OCI-LY7 (cell line): ENCODE data around the gene PTCH1. TPM values are rescaled to one million over a fixed set of nuclear protein-coding genes. Genes with fewer than 3 reads are reported as not detected.
A peak's percentile ranks its signal among the peaks of the same experiment; 100 is the strongest.

Source experiments
- BruUV-seq: library from RNA; stranded (reverse); fragments of 400-500 nt; replicated peaks from 2 replicates; lab custom pipeline; 2021; lab: Mats Ljungman, UMichigan
- CTCF ChIA-PET: fragments of 300-600 bp; sonication (Branson Sonifier 250); formaldehyde crosslinking; loops from one replicate; lab custom pipeline; 2022; ENCODE audit warnings: antibody characterized with exemption; ENCODE audit not compliant: unreplicated experiment; lab: Charles Lee
- POLR2A ChIA-PET: fragments of 300-600 bp; sonication (Branson Sonifier 250); formaldehyde crosslinking; loops from one replicate; lab custom pipeline; 2022; ENCODE audit warnings: antibody characterized with exemption; lab: Charles Lee
- DNase-seq: peaks from one replicate; pipeline ENCODE4 v3.0.0-alpha.2; 2015; ENCODE audit warnings: low spot score
- H2AFZ ChIP-seq: fragments of 200-600 bp; sonication (generic), shearing (Covaris generic); 2 replicates; pipeline ENCODE4 v1.6.1; 2014; ENCODE audit warnings: mild to moderate bottlenecking, antibody characterized with exemption, low read length, moderate library complexity
- H3K27ac ChIP-seq: fragments of 200-600 bp; sonication (generic); 2 replicates; pipeline ENCODE4 v1.5.1; 2014; ENCODE audit warnings: mixed run types, low read depth, mild to moderate bottlenecking, moderate library complexity, low read length, inconsistent platforms; ENCODE audit not compliant: poor library complexity, severe bottlenecking
- H3K36me3 ChIP-seq: fragments of 200-600 bp; sonication (generic); 2 replicates; pipeline ENCODE4 v1.6.1; 2014; ENCODE audit warnings: mild to moderate bottlenecking, antibody characterized with exemption, low read length, moderate library complexity, mixed read lengths; ENCODE audit not compliant: insufficient read depth
- H3K4me1 ChIP-seq: fragments of 200-600 bp; sonication (generic); 2 replicates; pipeline ENCODE4 v1.5.1; 2014; ENCODE audit warnings: mild to moderate bottlenecking, low read length; ENCODE audit not compliant: insufficient read depth, poor library complexity, severe bottlenecking
- H3K4me2 ChIP-seq: fragments of 200-600 bp; sonication (generic); 2 replicates; pipeline ENCODE4 v1.6.1; 2014; ENCODE audit warnings: mild to moderate bottlenecking, low read length
- H3K4me3 ChIP-seq: fragments of 200-600 bp; sonication (generic); 2 replicates; pipeline ENCODE4 v1.5.1; 2014; ENCODE audit warnings: mild to moderate bottlenecking, low read depth, low read length; ENCODE audit not compliant: poor library complexity, severe bottlenecking
- H3K79me2 ChIP-seq: fragments of 200-600 bp; sonication (generic); 2 replicates; pipeline ENCODE4 v1.6.1; 2016; ENCODE audit warnings: low read depth, mild to moderate bottlenecking, low read length, moderate library complexity, mixed read lengths; ENCODE audit not compliant: insufficient read depth
- H3K9me2 ChIP-seq: fragments of 200-600 bp; sonication (generic); 2 replicates; pipeline ENCODE4 v1.6.1; 2016; ENCODE audit warnings: mild to moderate bottlenecking, low read length, mixed read lengths; ENCODE audit not compliant: insufficient read depth
- H3K9me3 ChIP-seq: fragments of 200-600 bp; sonication (generic); 2 replicates; pipeline ENCODE4 v1.6.1; 2014; ENCODE audit warnings: mild to moderate bottlenecking, mixed run types, low read length, mixed read lengths
- H4K20me1 ChIP-seq: fragments of 200-600 bp; sonication (generic); 2 replicates; pipeline ENCODE4 v1.6.1; 2014; ENCODE audit warnings: mild to moderate bottlenecking, antibody characterized with exemption, low read length, moderate library complexity, mixed read lengths; ENCODE audit not compliant: insufficient read depth
- EZH2phosphoT487 ChIP-seq: fragments of 200-600 bp; sonication (generic); IDR thresholded peaks from 2 replicates; pipeline ENCODE4 v1.6.1; 2018; ENCODE audit warnings: low read depth, borderline replicate concordance, mild to moderate bottlenecking, mixed run types, antibody characterized with exemption, low read length, moderate library complexity, mixed read lengths
- intact Hi-C: fragments of 100-400 bp; cut with micrococcal nuclease; formaldehyde crosslinking; loops from one replicate; pipeline ENCODE4 v1.10.0; 2022; ENCODE audit not compliant: unreplicated experiment
- total RNA-seq, 2 experiments: library from RNA; depleted of rRNA in 1 of 2; stranded (reverse); fragments of >200 nt in 1 of 2; shearing (Covaris generic) in 1 of 2; gene quantifications; 2 replicates each; pipeline ENCODE4 v1.2.3, GENCODE V29; 2014 to 2022
- TF ChIP-seq, protein P1 (sequence below): fragments of 200-600 bp; sonication (generic); conservative IDR thresholded peaks from 2 replicates; pipeline ENCODE4 v1.5.1; 2014; ENCODE audit warnings: mild to moderate bottlenecking, antibody characterized with exemption, low read length, moderate library complexity, mixed read lengths

The PTCH1 gene
- total RNA-seq, 2 experiments from 2014 or later, result 13.1 to 36.1 TPM

DNA sequence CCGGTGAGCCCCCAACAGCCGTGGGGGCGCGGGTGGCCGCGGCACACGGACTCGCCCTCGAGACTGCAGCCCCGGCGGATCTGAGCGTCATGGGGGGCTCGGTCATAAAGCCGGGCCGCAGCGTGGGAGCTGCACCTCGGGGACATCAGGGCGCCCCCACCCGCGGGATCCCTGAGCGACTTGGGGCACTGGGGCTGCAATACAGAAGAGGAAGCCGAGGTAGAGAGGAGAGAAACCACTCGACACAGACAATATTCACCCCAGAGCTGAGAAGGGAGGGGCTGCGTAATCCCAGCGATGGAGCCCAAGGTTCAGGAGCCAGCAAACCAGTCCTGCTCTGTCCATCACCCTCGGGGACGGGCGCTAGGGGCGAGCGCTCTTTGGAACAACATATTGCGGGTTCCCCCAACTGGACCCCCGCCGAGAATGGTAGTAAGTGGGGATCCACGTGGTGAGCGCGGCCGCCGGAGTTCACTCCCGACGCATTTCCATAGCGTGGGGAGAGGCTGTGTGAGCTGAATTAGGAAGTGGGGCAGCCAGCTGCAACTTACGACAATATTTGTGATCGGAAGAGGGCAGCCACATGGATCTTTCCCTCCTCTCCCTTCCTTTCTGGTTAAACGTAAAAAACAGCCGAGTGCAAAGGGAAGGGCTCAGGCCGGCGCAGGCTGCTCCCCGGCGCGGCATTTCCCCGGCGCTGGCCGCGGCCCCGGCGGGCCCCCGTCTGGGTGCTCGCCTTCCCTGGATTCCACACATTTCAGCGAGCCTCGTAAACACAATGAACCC, 9.9 kb downstream of the PTCH1 start:
- ChIA-PET CTCF (no interaction called here), POLR2A (interaction anchor here (0.7 to 2.0 kb wide), 4 partner anchors 12 to 190 kb away, joined by 3 to 10 read pairs (median 3); no protein-coding TSS in a partner anchor)
- H3K4me3 ChIP-seq, result peak overlapping the region; percentile 82
- peaks cover 60% of the 10 kb centered on the region for H3K79me2 ChIP-seq
- DNase-seq, result peak; percentile 64
- TF ChIP-seq EZH2phosphoT487, result no peak
- TF ChIP-seq, protein P1, sequence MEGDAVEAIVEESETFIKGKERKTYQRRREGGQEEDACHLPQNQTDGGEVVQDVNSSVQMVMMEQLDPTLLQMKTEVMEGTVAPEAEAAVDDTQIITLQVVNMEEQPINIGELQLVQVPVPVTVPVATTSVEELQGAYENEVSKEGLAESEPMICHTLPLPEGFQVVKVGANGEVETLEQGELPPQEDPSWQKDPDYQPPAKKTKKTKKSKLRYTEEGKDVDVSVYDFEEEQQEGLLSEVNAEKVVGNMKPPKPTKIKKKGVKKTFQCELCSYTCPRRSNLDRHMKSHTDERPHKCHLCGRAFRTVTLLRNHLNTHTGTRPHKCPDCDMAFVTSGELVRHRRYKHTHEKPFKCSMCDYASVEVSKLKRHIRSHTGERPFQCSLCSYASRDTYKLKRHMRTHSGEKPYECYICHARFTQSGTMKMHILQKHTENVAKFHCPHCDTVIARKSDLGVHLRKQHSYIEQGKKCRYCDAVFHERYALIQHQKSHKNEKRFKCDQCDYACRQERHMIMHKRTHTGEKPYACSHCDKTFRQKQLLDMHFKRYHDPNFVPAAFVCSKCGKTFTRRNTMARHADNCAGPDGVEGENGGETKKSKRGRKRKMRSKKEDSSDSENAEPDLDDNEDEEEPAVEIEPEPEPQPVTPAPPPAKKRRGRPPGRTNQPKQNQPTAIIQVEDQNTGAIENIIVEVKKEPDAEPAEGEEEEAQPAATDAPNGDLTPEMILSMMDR, result 0 out of 2 replicates have a peak, but pooled peaks have one; percentile 3
- H3K4me2 ChIP-seq, result peak overlapping the region; percentile 89
- H3K36me3 ChIP-seq, result no peaks in the 10 kb centered on the region
- intact Hi-C loops, result loop anchor here (1.0 to 5.0 kb wide), 4 partner anchors 45 to 910 kb away; partner anchors contain the start of genes ERCC6L2 and ZNF367
- H4K20me1 ChIP-seq, result peaks cover 29% of the 10 kb centered on the region
- H3K9me3 ChIP-seq, result no peaks in the 10 kb centered on the region
- H3K9me2 ChIP-seq, result no peaks in the 10 kb centered on the region
- peak overlapping the region; percentile 63 for H2AFZ ChIP-seq
- H3K4me1 ChIP-seq, result peaks cover 40% of the 10 kb centered on the region
- no TSS peak for BruUV-seq
- H3K27ac ChIP-seq, result peak overlapping the region; percentile 90

DNA sequence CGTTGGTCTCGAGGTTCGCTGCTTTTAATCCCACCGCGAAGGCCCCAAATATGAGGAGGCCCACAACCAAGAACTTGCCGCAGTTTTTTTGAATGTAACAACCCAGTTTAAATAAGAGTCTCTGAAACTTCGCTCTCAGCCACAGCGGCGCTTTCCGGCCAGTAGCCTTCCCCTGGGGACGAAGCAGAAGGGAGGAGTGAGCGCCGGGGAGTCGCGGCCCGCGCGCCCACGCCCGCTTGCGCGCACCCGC, 10.4 kb downstream of the PTCH1 start:
- CTCF ChIA-PET, result no interaction called here
- Histone ChIP-seq H3K4me1 (peaks cover 41% of the 10 kb centered on the region), H3K4me2 (peak overlapping the region; percentile 89), H2AFZ (peak overlapping the region; percentile 63), H3K79me2 (peaks cover 60% of the 10 kb centered on the region), H3K9me2 (no peaks in the 10 kb centered on the region), H3K27ac (peak overlapping the region; percentile 90), H3K36me3 (no peaks in the 10 kb centered on the region), H4K20me1 (peaks cover 26% of the 10 kb centered on the region), H3K9me3 (no peaks in the 10 kb centered on the region), H3K4me3 (peak overlapping the region; percentile 82)
- intact Hi-C loops, result loop anchor here (1.0 to 5.0 kb wide), 4 partner anchors 44 to 911 kb away; partner anchors contain the start of genes ERCC6L2 and ZNF367
- DNase-seq, result peak; percentile 71
- POLR2A ChIA-PET, result interaction anchor here (0.5 to 2.0 kb wide), 3 partner anchors 12 to 190 kb away, joined by 3 to 10 read pairs (median 4); no protein-coding TSS in a partner anchor
- TF ChIP-seq, protein P1, result 0 out of 2 replicates have a peak, but pooled peaks have one; percentile 13
- no peak for TF ChIP-seq EZH2phosphoT487
- TSS peak; percentile 67 for BruUV-seq
